Cerebellar cortex (tissue), 1 donor: Measurements from ENCODE around the gene SCFD2.
A peak's percentile ranks its signal among the peaks of the same experiment; 100 is the strongest.

Experiments
- DNase-seq: peaks from one replicate; pipeline ENCODE4 v3.0.0-alpha.2; 2015; ENCODE audit warnings: low spot score

SCFD2 gene

GRCh38 chr4:52824603-52825459 lies 541.0 kb downstream of the SCFD2 start:
- DNase-seq, result peak; percentile 61

GRCh38 chr4:52824270-52824602 lies 541.6 kb downstream of the SCFD2 start:
- DNase-seq, result no peak

- DNase-seq, result no peak
Measured at GRCh38 chr4:52823702-52824092, 542.2 kb downstream of the SCFD2 start.
